SU-DHL-6 (cell line): ENCODE results near the gene AREL1.

Experiments
- H2AFZ ChIP-seq: fragments of 200-600 bp; sonication (generic); 2 replicates; pipeline ENCODE4 v1.6.1; 2014; ENCODE audit warnings: low read depth, mild to moderate bottlenecking, moderate library complexity, mixed read lengths, antibody characterized with exemption, low read length; ENCODE audit not compliant: severe bottlenecking
- H3F3A ChIP-seq: fragments of 200-600 bp; shearing (Covaris generic); 2 replicates; pipeline ENCODE4 v1.6.0; 2016; ENCODE audit warnings: antibody characterized with exemption, mild to moderate bottlenecking; ENCODE audit not compliant: insufficient read depth
- H3K27ac ChIP-seq: fragments of 200-600 bp; sonication (generic); 2 replicates; pipeline ENCODE4 v1.5.1; 2016; ENCODE audit warnings: low read depth, mild to moderate bottlenecking, low read length, moderate library complexity, mixed read lengths
- H3K27me3 ChIP-seq: fragments of 200-600 bp; sonication (generic), shearing (Covaris generic); 2 replicates; pipeline ENCODE4 v1.6.0; 2014; ENCODE audit warnings: mild to moderate bottlenecking, low read length
- H3K36me3 ChIP-seq: fragments of 200-600 bp; sonication (generic); 2 replicates; pipeline ENCODE4 v1.6.1; 2014; ENCODE audit warnings: mild to moderate bottlenecking, low read length, mixed read lengths
- H3K4me2 ChIP-seq: fragments of 300-600, 200-600 bp; shearing (Covaris generic), sonication (generic); 2 replicates; pipeline ENCODE4 v1.6.0; 2014; ENCODE audit warnings: low read length, low read depth, mild to moderate bottlenecking; ENCODE audit not compliant: poor library complexity, severe bottlenecking
- H3K4me3 ChIP-seq: fragments of 200-600 bp; sonication (generic); 2 replicates; pipeline ENCODE4 v1.5.1; 2014; ENCODE audit warnings: antibody characterized with exemption, low read length, mild to moderate bottlenecking, mixed read lengths; ENCODE audit not compliant: insufficient read depth, poor library complexity, severe bottlenecking
- H3K79me2 ChIP-seq: fragments of 200-600 bp; sonication (generic); 2 replicates; pipeline ENCODE4 v1.6.1; 2014; ENCODE audit warnings: mild to moderate bottlenecking, low read length, moderate library complexity; ENCODE audit not compliant: insufficient read depth
- H3K9ac ChIP-seq: fragments of 200-600 bp; sonication (generic); 2 replicates; pipeline ENCODE4 v1.7.0; 2014; ENCODE audit warnings: mild to moderate bottlenecking, low read length
- H3K9me2 ChIP-seq: fragments of 200-600 bp; sonication (generic); replicated peaks from 2 replicates; pipeline ENCODE4 v1.6.1; 2014; ENCODE audit warnings: low read length; ENCODE audit not compliant: insufficient read depth
- H3K9me3 ChIP-seq: fragments of 200-600 bp; sonication (generic); 2 replicates; pipeline ENCODE4 v1.6.1; 2014; ENCODE audit warnings: low read length, mixed read lengths; ENCODE audit not compliant: insufficient read depth
- H4K20me1 ChIP-seq: fragments of 200-600 bp; sonication (generic); 2 replicates; pipeline ENCODE4 v1.6.1; 2014; ENCODE audit warnings: low read depth, mild to moderate bottlenecking, antibody characterized with exemption, low read length, moderate library complexity, mixed read lengths
- EZH2phosphoT487 ChIP-seq: fragments of 200-600 bp; sonication (generic), shearing (Covaris generic); conservative IDR thresholded peaks from 2 replicates; pipeline ENCODE4 v1.6.1; 2018; ENCODE audit warnings: mild to moderate bottlenecking, antibody characterized with exemption, low read length, moderate library complexity, mixed read lengths
- TF ChIP-seq, protein P1 (sequence below): fragments of 200-600 bp; sonication (generic); IDR thresholded peaks from one replicate; pipeline ENCODE4 v1.5.1; 2017; ENCODE audit warnings: antibody characterized with exemption, mild to moderate bottlenecking, low read length, moderate library complexity; ENCODE audit not compliant: insufficient read depth, poor library complexity, severe bottlenecking

AREL1 gene

DNA sequence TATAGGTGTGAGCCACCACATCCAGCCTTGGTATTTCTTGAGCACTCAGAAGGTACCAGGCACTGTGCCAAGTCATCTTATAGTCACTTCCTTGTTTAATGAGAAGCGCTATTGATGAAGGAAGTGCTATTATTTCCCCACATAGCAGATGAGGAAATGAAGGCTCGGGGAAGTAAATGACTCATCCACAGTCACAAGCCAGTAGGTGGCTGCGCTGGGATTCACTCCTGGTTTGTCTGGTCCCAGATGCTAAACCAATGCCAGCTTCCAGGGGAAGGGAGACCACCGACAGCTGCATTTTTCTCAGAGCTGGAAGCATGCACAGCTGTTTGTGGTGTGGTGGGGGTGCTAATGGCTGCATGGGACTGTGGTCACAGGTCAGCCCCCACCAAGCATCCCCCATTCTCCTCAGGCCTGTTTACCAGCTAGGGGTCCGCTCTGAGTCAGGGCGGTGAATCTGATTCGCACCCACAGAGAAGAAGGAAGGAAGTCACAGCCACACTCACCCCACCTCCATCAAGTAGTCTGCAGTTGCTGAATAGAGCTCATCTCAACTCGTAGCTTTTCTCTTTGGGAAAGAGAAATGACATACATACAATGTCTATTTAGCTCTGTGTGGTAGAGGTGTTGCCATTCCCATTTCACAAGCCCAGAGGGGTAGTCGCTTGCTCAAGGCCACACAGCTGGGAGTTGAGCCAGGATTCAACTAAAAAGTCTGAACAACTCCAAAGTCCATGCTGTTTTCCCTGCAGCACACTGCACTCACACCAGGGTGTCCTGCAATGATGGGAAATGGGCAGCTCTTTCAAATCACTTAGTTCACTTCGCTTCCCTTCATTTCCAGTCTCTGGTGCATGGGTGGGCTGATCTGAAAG lies 94.6 kb downstream of the AREL1 start:
- no peaks in the 10 kb centered on the region for H4K20me1 ChIP-seq
- H3K9me3 ChIP-seq = no peaks in the 10 kb centered on the region
- H3K4me2 ChIP-seq = no peak overlapping the region
- no peaks in the 10 kb centered on the region for H3K79me2 ChIP-seq
- no peaks in the 10 kb centered on the region for H3K36me3 ChIP-seq
- H3K27me3 ChIP-seq = no peaks in the 10 kb centered on the region
- no peak overlapping the region for H2AFZ ChIP-seq
- no peak overlapping the region for H3K27ac ChIP-seq
- no peaks in the 10 kb centered on the region for H3F3A ChIP-seq
- no peaks in the 10 kb centered on the region for H3K9me2 ChIP-seq
- H3K4me3 ChIP-seq = no peak overlapping the region
- no peak for TF ChIP-seq EZH2phosphoT487
- TF ChIP-seq, protein P1, sequence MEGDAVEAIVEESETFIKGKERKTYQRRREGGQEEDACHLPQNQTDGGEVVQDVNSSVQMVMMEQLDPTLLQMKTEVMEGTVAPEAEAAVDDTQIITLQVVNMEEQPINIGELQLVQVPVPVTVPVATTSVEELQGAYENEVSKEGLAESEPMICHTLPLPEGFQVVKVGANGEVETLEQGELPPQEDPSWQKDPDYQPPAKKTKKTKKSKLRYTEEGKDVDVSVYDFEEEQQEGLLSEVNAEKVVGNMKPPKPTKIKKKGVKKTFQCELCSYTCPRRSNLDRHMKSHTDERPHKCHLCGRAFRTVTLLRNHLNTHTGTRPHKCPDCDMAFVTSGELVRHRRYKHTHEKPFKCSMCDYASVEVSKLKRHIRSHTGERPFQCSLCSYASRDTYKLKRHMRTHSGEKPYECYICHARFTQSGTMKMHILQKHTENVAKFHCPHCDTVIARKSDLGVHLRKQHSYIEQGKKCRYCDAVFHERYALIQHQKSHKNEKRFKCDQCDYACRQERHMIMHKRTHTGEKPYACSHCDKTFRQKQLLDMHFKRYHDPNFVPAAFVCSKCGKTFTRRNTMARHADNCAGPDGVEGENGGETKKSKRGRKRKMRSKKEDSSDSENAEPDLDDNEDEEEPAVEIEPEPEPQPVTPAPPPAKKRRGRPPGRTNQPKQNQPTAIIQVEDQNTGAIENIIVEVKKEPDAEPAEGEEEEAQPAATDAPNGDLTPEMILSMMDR = no peak
- no peak overlapping the region for H3K9ac ChIP-seq

DNA sequence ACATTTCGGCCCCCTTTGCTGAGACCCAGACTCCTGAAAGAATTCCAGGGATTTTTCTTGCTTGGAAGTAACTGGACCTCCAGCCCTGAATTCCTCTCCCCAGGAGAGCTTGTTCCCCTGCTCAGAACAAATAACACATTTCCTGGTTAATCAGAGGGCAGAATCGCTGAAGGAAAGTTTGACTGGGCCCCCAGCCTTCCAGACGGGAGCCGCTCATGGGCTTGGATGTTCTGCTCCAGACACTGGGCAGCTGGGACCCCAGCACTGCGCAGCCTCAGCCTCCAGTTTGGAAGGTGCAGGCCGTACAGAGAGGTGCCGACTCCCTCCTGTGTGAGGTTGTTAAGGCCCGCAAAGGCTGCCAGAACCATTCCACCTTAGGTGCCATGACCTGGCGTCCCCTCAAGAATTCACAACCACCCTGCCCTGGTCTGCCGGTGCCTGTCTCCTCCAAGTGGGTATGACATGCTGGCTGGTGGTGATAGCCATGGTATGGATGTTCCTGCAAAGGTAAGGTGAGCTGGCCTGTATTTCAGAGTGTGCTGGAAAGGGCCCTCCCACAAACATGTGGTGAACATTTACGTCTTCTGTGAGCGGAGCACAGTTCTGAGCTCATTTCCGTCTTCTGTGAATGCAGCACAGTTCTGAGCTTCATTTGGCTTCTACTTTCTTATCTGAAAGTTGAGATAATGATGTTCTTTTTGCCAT lies 95.7 kb downstream of the AREL1 start:
- no peak overlapping the region for H3K4me2 ChIP-seq
- no peak overlapping the region for H3K4me3 ChIP-seq
- H3F3A ChIP-seq = no peaks in the 10 kb centered on the region
- H3K9me3 ChIP-seq = no peaks in the 10 kb centered on the region
- H3K27me3 ChIP-seq = no peaks in the 10 kb centered on the region
- H2AFZ ChIP-seq = no peak overlapping the region
- TF ChIP-seq, protein P1 = no peak
- no peak for TF ChIP-seq EZH2phosphoT487
- no peak overlapping the region for H3K27ac ChIP-seq
- H4K20me1 ChIP-seq = no peaks in the 10 kb centered on the region
- no peak overlapping the region for H3K9ac ChIP-seq
- no peaks in the 10 kb centered on the region for H3K79me2 ChIP-seq
- H3K9me2 ChIP-seq = no peaks in the 10 kb centered on the region
- no peaks in the 10 kb centered on the region for H3K36me3 ChIP-seq

DNA sequence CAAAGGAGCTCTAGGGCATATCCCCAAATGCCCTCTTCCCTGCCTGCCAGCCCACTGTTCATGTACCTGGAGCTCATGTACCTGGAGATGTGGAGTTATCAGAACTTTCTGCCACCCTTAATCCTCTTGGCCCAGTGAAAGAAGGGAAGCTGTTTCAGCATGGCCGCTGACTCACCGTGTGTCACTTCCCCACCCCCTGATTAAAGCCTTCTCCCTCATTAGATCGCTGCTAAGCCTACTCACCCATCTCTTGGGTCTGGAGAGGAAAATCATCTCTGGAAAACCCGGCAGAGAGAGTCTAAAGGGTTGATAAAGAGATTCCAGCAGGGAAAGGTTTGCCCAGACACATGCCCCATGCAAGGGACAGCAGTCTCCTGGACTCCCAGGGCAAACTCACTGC lies 96.4 kb downstream of the AREL1 start:
- H3F3A ChIP-seq = no peaks in the 10 kb centered on the region
- no peaks in the 10 kb centered on the region for H3K9me3 ChIP-seq
- H3K4me2 ChIP-seq = no peak overlapping the region
- no peak overlapping the region for H3K9ac ChIP-seq
- no peak overlapping the region for H2AFZ ChIP-seq
- TF ChIP-seq, protein P1 = no peak
- TF ChIP-seq EZH2phosphoT487 = no peak
- H3K79me2 ChIP-seq = no peaks in the 10 kb centered on the region
- H4K20me1 ChIP-seq = no peaks in the 10 kb centered on the region
- no peaks in the 10 kb centered on the region for H3K27me3 ChIP-seq
- no peaks in the 10 kb centered on the region for H3K9me2 ChIP-seq
- H3K4me3 ChIP-seq = no peak overlapping the region
- no peak overlapping the region for H3K27ac ChIP-seq
- H3K36me3 ChIP-seq = no peaks in the 10 kb centered on the region
